Activated gamma-delta T cell treated with Interleukin-2 at 50 U/mL for 16 hours (primary cell): ENCODE data around the gene DCTD.
"Not testable (repeated sequence)": the region's sequence is repeated elsewhere in the genome, so short reads cannot be mapped to it uniquely, and the experiment has no call there.

Experiments used
- DNase-seq: peaks from one replicate; pipeline ENCODE4 v3.0.0-alpha.2; 2020

The DCTD gene

DNA sequence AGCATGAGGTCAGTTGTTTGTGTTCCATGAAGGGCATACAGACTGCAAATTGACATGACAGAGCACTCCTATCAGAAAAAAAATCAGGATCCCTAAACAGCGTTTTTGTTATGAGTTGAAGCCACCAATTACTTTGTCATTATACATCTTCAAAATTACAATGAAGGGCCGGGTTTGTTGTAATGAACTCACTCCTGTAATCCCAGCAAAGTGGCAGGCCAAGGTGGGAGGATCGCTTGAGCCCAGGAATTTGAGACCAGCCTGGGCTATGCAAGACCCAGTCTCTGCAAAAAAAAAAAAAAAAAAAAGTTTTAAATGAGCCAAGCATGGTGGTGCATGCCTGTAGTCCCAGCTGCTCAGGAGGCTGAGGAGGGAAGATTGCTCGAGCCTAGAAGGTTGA, 3.5 kb upstream of the DCTD start:
- no peak for DNase-seq

DNA sequence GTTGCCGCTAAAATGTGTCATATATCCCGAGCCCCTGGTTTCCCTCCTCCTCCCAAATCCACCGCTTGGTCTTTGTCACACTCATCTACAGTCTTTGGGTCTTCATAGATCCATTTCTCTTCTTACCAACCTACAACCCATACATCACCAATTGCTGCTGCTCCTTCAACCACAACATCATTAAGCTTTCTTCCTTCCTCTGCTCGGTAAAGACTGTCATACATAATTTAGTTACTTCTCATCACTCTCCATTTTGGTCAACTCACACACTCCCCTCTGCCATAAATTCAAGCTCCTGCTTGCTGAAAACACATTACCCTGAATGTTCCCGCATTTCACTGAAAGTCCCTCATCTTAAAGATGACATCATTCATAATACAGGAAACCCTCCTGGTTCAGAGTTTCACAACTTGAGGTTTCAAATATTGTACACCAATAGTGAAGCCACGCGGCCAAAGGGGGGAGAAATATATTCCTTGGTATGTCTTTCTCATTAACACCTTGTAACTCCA, 1.7 kb upstream of the DCTD start:
- DNase-seq: no peak

DNA sequence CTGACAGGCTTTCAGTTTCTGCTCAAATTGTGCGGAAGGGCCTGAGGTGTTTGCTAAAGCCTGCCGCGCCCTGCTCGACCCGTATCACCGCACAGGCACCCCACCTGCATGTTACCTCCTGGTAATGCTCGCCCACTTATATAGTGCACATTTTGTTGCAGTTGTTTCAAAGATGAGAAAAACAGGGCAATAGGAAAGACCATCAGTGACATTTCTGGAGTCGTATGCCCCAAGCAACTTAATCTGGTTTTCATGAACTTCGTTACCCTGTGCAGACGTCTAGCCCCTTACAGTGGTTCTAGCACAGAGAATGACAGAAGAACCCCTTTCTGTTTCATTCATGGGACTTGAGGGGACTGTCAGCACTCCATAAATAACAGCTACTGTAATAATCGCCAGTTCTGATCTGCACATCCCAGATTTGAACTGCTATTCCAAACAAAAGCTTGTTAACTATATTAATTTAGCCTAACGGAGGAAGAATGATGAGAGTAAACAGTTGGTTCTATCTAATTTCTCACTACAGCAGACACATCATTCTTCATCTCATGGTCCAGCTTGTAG, 940 bp upstream of the DCTD start:
- DNase-seq: no peak

DNA sequence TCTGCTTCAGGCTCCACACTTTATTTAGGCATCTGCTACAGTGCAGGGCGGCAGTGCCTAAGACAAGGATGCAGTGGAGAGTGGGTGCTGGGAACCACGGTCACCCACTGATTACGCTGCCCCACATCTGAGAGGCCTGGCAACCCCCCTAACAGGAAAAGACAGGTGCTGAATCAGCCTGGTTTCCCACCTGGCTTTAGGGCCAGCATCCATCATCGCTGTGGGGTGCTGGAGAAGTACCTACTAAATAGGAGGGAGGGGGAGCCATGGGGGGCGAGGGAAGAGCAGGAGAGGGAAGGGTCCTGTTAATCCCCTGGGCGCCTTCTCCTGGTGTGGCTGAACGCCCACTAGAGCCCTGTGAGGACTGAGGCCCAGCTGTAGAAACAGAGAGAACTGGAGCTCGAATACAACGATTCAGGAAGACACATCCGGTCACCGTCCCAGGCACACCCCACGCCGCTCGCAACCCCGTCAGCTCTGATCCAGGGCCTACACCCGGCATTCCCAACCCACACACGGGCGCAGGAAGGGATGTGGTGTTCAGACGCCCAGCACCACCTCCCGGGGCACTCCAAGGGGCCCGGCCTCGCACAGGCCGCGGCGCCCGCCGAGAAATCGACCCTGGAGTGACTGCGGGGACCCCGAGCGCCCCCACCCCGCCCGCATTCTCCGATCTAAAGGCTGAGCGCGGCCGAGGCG, 554 bp downstream of the DCTD start:
- DNase-seq: peak; percentile 26

DNA sequence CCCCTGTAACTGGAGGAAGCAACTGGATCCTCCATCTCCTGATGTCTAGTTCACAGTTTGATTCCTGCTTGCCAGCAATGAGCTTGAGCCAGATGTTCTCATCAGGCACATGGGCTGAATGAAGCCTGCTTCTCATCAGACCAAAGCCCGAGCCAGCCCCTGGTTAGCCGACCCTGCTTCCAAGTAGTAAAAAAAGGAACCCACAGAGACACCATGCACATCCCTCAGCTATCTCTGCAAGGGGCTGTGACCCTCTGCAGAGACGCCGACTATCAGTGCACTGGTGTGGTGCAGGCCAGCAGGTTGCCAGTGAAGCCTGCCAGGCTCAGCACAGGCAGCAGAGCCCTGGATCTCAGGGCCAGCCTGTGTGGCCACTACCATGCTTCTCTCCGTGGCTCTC, 2.8 kb downstream of the DCTD start:
- DNase-seq: no peak

DNA sequence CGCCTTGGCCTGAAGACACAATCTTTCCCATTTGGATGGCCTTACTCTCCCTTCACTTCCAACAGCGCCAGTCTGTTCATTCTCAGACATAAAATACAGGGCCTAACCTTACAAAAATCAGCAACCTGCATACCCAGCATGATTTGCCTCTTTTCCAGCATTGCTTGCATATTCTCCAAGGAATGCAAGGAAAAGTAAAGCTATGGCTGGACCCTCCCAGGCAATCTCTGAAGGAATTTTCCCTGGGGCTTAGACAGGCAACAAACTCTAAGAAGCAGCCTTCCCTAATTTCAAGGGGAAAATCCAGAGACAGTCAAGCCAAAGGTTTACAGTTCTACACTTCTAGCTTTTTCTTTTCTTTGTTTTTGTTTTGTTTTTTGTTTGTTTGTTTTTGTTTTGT, 3.6 kb downstream of the DCTD start:
- no peak for DNase-seq

DNA sequence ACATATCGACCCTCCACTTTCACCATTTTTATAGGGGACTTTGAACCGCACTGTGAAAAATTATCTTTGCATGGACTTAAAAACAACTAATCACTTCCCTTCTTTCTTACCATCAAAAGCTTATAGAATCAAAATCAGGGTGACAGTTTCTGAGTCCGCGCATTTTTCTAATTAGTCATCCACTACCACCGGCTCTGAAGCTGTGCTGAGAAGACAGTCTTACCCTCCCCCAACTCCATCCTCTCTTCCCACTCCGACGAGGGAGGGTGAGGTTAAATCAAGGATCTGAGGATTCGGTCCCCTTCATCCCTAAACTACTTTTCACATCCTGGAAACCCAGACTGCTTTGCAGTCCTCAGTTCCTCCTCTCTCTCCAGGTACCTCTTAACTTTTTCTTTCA, 4.2 kb downstream of the DCTD start:
- DNase-seq: no peak

DNA sequence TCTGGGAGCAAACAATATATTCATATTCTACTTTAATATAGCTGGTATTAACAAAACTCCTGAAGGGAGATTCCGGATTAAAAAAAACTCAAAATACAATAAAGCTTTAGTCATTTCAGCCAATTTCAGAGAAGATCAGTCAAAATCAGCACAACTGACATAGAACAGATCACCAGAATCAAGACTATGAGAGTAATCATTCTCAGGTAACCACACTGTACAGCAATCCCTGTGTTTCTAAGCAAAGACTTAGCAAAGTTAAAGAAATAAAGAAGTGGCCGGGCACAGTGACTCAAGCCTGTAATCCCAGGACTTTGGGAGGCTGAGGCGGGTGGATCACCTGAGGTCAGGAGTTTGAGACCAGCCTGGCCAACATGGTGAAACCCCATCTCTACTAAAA, 9.1 kb downstream of the DCTD start:
- DNase-seq: no peak

DNA sequence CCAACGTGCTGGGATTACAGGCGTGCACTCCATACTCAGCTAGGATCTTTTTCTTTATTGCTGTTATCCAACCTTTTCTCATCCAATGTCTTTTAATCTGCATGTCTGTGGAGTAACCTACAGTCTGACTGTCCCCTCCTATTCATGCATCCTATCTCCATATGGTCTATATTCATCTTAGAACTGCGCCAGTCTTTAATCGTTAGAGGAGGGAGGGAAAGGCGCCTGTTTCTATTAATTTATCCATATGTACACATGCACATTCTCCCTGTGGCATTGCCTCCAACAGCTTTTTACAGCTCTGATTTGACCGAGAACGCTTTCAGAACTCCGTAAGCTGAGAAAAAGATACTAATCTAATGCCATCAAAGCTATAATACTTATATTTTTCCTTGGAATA, 9.8 kb downstream of the DCTD start:
- no peak for DNase-seq

DNA sequence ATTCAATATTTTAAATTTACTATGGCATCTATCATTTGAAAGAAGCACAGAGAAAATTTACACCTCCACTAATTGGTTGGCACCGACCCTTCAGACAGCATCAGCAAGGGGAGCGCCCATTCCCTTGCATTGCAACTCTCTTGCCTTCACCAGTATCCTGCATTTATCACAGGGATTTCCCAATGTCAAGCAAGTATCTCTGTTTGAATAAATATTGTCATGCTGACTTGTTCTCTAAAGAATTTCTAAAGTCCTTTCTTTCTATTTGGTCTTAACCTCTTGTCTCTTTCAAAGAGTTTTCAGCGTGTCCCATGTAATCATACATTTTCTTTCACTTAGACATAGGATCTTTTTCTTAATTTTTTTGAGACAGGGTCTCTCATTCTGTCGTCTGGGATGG, 10.4 kb downstream of the DCTD start:
- no peak for DNase-seq

DNA sequence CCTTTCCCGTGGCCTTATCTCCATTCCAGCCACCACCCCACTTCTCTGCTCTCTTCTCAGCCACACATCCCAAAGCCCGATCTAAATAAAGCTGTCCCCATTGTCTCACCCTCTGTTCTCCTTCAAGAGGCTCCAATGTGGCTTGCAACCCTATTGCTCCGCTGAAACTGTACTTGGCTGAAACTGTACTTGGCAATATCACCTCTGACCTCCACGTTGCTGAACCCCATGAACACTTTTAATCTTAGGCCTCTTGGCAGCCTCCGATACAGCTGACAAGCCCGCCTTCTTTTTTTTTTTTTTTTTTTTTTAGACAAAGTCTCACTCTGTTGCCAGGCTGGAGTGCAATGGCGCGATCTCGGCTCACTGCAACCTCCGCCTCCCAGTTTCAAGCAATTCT, 12.1 kb downstream of the DCTD start:
- DNase-seq: no peak

DNA sequence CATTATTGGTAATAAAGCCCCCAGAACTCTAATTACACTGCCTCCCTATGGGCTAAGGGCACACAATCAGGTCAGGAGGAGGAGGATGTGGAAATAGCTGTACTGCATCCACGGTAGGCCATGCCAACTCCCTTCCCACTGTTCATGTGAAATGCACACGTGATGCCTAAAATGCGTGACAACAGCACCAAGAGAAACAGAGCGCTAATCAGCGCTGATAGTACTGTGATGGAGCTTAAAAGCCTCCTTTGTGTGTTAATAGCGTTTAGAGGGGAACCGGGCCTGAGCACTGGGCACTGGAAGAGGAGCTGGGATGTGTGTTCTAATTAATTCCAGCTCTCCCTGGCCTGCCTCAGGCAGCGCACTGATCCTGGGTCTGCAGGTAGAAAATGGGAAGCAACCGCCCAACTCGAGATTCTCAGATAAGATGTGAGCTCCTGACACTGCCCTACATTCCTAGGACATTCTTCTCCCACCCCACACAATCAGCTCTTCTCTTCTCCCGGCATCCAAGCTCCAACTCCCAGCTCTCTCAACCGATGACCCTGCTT, 12.9 kb downstream of the DCTD start:
- no peak for DNase-seq

DNA sequence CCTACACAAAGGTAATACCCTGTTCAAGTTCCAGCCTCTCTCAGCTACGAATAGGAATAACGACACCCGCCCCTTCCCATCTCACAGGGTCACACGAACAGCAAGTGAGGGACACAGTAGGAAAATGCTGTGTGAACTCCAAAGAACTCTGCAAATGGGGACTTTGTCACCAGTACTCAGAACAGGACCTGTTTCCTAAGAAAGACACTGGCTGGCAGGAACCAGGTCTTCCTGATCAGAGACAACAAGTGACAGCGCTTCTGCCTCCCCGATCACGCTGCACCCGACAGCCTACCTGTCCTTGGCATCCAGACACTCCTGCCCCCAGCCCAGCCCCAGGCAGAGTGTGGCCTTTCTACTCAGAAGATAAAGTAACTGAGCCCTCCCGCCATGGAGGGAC, 14.2 kb downstream of the DCTD start:
- no peak for DNase-seq

DNA sequence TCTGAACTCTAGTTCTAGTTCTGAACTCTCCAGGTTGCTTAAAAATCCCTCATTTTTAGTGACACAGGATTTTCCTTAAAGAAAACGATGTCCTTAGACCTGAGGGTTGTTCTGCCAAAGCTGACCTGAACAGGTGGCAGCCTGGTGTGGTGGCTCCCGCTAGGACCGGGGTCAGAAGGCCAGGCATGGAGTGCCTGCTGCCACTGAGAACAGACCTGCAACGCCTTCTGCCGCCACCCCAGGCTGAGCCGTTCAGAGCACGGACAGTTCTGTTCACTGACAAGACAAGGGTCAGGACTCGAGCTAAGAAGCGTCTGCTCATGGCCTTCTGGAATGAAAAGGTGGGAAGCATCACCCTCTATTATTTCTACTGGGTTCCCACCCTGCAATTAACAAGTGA, 15.8 kb downstream of the DCTD start:
- no peak for DNase-seq

DNA sequence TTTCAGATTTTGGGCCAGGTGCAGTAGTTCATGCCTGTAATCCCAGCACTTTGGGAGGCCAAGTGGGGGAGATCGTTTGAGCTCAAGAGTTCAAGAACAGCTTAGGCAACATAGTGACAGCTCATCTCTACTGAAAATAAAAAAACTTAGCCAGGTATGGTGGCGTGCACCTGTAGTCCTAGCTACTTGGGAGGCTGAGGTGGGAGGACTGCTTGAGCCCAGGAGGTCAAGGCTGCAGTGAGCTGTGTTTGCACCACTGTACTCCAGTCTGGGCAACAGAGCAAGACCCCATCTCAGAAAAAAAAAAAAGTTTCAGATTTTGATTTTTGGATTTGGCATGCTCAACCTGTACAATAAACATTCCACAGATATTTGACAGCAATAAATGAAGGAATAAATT, 17.2 kb downstream of the DCTD start:
- not testable (repeated sequence) for DNase-seq

DNA sequence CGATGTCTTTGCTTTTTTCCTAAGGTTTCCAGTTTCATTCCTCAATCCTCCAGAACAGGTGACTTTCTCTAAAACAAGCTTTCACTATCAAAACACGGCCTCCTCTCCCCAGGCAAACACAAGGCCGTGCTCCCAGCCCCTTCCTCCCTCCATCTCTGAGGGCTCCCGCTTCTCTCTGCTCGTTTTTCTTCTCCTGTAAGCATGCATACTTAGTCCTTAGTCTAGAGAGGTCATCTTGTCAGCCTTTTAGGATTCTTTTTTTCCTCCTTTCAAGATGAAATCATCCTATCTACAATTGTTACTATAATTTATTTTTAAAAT, 18.7 kb downstream of the DCTD start:
- DNase-seq: no peak

DNA sequence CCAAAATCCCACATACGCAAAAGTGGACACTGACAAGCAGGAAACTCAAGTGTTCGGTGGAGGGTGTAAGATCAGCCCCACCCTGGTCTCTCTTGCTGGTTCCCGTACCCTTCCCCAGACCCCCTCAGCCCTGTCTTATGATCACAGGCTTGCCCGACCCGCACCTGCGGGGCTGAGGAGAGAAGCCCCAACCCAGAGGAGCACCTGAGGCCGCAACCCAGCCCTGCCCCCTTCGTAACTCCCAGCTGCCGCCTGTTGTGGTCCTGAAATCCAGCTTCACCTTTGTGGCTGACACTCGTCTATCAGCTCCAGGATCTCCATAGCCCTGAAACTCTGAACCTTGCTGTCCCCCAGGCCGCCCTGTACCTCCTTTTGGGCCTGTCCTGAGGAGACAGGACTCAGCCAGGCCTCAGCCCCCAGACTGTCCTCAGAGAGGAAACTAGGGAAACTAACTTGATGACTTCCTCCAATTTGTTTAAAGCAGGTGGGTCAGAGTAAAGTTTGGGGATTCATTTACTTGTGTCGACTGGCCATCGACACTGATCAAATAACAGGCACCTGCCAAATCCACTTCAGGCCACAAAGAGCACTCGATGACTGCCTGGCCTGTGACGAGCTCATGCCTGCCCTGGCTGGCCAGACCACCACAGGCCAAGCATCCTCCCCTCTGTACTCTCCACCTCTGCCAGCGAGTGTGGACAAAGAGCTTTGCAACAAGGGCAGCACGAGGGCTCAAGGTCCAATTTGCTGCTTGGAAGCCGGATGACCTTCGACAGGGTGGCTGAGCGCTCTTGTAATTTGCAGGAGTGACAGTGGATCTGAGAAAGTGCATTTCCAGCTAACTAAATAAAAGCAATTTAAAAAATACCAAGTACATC, 19.3 kb downstream of the DCTD start:
- no peak for DNase-seq

DNA sequence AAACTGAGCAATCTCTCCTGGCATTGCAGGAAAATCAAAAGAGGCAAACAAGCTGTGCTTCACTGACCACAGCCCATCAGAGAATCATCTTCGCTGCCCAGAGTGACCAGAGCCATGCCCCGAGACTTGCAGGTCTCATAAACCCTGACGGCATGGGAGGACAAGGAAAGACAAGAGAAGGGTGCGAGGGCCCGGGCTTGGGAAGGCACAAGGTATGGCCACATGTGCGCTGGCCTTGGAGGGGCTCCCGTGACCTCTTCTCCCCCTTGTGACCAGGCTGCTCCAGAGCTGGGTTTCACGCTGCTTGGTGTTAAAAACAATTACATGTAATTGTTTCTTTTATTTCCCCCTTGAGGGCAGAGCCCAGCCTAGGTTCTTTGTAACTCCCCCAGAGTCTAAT, 20.8 kb downstream of the DCTD start:
- no peak for DNase-seq

DNA sequence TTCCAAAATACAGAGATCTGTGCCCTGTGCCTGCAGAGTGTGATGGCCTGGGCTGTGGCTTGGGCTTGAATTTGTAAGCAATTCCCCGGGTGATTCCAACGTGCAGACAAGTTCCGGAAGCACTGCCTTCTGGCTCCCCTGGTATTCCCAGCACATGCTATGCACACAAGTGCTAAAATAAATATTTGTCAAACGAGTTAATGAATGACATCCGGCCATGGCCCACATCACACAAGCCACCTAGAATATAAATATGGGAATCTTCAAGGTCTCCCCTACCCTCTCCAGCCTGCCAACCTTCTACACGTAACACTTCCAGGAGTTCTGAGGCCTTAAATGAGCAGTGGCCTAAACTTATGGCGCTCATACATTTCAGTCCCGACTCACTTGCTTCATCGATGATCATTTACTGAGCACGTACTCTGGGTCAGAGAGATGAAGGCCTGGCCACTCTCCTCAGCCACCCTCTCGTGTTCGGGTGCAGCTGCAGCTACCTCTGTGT, 21.3 kb downstream of the DCTD start:
- DNase-seq: no peak

DNA sequence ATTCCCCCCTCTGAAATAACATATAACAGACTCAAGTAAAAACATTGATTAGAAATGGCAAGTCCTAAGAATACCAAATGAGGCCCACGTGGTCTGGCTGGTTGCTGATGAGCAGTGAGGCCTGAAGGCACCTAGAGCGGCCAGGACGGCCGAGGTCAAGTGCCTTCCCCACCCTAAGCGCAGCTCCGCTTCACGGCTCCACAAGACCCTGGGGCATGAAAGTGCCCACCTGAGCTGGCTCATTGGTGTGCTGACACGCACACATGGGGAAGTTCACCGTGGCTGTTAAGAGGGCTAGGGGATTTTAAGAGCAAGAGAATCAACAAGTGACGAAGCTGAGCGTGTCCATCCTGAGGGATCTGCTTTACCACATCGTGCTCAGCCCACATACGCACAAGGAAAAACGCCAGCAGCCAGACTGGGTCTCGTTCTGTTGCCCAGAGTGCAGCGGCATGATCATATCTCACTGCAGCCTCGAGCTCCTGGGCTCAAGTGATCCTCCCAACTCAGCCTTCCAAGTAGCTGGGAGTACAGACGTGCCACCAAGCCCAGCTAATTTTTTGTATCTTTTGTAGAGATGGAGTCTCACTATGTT, 22.4 kb downstream of the DCTD start:
- DNase-seq: no peak

DNA sequence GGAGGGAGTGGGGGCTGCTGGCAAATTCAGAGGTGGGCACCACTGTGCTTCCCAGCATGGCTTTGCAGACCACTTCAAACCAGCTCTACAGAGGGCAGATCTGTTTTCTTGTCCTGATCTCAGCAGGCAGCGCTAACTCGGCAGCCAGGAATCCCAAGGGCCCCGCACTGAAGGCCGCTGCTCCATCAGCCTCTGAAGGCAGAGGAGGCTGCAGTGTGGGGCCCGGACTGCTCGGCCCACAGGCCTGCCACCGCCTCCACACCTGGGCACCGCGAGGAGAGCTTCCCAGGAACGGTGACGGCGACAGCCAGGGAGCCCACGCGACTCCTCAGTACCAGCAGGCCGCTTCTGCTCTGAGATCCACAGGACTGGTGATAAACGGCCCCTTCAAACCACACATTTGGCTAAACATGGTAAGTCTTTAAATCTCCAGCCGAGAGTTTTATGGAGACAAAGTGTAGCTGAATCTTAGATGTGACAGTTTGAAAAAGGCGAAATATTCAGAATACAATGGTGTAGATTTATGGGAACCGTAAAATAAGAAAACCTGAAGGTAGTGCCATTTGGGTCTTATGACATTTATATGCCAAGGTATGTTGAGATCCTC, 23.6 kb downstream of the DCTD start:
- no peak for DNase-seq

DNA sequence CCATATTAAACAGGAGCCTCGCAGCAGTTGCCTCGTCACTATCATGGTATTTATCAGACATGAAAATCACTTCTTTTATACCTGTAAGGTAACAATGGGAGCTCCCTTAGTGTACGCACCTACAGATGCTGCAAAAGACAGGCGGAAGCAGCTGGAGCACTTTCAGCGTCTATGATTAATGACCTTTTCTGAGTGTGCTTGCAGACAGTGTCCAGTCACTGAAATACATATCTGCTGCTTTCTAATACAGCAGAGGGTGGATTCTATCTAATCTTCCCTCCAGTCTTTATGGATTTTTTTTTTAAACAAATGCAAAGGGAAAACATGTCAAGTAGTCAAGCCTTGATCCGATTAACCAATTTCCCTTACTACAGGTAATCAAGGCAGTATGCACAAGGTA, 24.1 kb downstream of the DCTD start:
- no peak for DNase-seq

DNA sequence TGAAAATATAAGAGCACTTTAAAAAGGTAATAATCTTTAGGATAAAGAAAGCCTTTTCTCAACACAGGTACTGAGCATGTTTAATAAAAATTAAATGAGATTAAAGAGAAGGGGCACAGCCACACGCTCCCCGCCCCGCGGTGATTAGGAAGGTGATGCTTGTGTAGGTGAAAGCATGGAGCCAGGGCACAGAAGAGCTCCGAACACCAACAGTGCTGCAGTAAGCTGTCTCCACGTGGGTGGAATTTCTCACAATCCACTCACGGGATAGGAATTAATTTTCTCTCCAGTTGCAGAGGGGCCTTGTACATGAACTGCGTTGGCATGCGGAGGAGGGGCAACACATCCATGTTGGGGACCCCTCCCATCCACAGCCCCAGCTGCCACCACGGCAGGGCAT, 27.0 kb downstream of the DCTD start:
- DNase-seq: no peak
